Activated CD4-positive, CD25-positive, alpha-beta regulatory T cell treated with anti-CD3 and anti-CD28 coated beads, Interleukin-2, amount 50 U/mL, for 72 hours (primary cell): ENCODE measurements around the gene AGTRAP.

Experiments used
- DNase-seq: peaks from one replicate; pipeline ENCODE4 v3.0.0; 2021

AGTRAP gene

GRCh38 chr1:11764519-11764918, 28.6 kb downstream of the AGTRAP start:
- DNase-seq, result no peak

GRCh38 chr1:11765661-11766428, 29.9 kb downstream of the AGTRAP start:
- no peak for DNase-seq

GRCh38 chr1:11766429-11766776, 30.5 kb downstream of the AGTRAP start:
- no peak for DNase-seq

- no peak for DNase-seq
Observed at GRCh38 chr1:11767922-11768704, 32.2 kb downstream of the AGTRAP start.

GRCh38 chr1:11768821-11769220, 32.9 kb downstream of the AGTRAP start:
- no peak for DNase-seq

- no peak for DNase-seq
Observed at GRCh38 chr1:11769274-11769673, 33.3 kb downstream of the AGTRAP start.

DNA sequence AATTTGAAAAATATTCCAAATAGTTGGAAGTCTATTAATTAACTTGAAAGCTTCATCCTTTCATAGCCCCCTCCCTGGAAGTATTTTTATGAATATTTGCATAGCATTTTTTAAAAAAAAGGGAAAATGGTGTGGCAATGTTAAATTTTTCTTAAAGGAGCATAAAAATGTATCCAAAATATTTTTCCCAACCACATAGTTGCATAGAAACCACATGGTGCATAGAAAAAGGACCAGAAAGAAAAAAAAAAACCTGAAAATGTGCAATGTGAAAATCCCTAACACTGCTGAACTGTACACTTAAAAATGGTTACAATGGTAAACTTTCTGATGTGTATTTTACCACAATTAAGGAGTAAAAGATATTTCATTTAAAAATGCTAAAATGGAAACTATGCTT, 34.1 kb downstream of the AGTRAP start:
- DNase-seq, result no peak

DNA sequence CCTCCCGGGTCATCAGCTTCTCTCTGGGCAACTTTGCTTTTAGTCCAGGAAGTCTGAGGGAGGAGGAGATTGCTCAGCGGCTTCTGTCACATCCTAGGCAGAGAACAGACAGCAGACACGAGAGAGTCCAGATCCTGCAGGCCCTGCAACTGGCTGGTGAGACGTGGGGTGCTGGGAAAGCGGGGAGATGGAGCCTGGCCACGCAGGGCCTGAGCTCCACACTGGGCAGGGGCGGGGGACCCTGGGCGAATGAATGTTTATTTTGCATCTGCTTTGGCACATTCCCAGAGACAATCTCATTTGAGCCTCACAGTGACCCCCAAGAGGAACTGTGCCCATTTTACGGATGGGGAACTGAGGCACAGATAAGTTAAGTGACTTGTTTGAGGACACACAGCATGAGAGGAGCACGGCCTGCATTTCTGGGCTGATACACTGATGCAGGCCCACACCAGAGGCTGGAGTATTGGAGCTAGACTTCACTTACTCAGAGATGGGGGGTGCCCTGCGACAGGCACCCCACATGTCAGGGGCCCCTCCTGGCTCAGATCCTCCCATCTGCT, 35.6 kb downstream of the AGTRAP start:
- no peak for DNase-seq

GRCh38 chr1:11772458-11772857, 36.5 kb downstream of the AGTRAP start:
- no peak for DNase-seq

- no peak for DNase-seq
Observed at GRCh38 chr1:11774753-11775152, 38.8 kb downstream of the AGTRAP start.

DNA sequence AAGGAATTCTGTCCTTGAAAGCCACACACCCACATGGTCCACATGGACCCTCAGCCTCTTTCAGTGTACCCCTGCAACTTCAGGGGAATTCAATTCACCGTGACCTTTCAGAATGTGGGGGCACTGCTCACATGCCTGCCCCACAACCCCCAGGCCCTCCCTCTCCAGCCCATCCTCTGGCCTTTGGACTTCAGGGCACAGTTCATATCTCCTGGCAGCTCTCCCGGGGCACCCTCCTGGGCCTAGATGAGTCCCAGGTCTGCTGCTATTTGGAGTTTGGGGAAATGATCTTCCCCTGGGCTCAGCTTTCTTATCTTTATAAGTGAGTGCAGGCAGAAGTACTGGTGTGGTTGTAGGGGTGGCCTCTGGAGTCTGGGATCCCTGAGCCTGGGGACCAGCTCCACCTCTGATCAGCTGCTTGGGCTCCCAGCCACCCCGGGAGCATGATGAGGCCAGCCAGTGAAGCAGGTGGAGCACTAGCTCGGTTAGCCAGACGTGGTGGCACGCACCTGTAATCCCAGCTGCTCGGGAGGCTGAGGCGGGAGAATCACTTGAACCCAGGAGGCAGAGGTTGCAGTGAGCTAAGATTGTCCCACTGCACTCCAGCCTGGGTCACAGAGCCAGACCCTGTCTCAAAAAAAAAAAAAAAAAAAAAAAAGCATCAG, 41.9 kb downstream of the AGTRAP start:
- no peak for DNase-seq

- DNase-seq, result no peak
Observed at GRCh38 chr1:11778336-11778735, 42.4 kb downstream of the AGTRAP start.

- no peak for DNase-seq
Observed at GRCh38 chr1:11778844-11779623, 43.1 kb downstream of the AGTRAP start.

DNA sequence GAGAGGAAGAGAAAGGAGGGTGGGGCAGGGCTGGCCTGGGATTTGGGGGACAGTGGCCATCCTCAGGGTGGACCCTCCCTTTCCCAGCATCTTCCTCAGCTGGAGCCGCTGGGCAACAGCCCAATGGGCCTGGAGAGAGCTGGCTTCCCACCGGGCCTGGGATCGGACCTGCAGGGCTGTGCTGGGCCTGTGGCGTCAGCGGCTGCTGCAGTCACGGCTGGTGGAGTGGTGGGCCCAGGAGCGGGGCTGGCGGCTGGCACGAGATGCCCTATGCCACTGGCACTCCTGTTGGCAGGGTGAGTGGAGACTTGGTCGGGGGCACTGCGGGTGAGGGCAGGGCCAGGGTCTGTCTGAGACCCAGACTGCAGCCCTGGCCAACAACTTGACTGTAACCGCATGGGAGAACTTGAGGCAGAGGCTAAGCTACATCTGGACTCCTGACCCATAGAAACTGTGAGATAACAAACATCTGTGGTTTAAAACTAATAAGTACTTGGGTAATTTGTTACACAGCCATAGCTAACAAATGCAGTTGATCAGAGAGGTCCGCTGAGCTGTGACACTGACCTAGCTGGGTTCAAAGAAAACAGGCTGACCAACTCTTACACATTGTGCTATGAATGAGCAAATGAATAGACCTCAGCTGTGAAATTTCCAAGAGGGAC, 43.9 kb downstream of the AGTRAP start:
- DNase-seq, result no peak

DNA sequence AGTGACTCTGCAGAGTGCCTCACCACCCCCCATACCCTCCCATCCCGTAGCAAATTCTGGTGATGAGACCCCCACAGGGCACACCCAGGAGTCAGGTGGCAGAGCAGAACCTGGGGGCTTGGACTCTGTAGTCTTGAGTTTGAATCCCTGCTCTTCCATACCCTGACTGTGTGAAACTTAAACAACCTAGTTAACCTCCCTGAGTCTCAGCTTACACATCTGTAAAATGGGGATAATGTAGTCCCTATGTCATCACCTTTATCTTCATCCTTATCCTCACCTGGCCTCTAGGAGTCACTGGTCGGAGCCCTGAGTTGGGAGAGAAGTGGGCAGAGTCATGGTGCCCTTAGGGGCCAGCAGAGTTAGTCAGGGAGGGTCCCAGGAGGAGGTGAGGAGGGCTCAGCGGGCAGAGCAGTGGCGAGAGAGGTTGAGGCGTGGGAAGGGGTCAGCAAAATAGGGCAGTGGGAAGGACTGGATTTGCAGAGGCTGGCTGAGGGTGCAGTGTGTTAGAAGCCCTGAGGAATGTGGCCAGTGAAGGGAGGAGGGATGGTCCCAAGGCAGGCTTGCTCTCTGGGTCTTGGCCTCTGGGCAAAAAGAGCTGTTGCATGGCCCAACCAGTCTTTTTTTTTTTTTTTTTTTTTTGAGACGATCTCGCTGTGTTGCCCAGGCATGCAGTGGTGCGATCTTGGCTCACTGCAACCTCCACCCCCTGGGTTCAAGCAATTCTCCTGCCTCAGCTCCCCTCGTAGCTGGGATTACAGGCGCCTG, 44.6 kb downstream of the AGTRAP start:
- no peak for DNase-seq

- no peak for DNase-seq
Observed at GRCh38 chr1:11781297-11781696, 45.4 kb downstream of the AGTRAP start.

GRCh38 chr1:11782127-11782708, 46.3 kb downstream of the AGTRAP start:
- DNase-seq, result no peak

GRCh38 chr1:11783556-11783955, 47.6 kb downstream of the AGTRAP start:
- no peak for DNase-seq

DNA sequence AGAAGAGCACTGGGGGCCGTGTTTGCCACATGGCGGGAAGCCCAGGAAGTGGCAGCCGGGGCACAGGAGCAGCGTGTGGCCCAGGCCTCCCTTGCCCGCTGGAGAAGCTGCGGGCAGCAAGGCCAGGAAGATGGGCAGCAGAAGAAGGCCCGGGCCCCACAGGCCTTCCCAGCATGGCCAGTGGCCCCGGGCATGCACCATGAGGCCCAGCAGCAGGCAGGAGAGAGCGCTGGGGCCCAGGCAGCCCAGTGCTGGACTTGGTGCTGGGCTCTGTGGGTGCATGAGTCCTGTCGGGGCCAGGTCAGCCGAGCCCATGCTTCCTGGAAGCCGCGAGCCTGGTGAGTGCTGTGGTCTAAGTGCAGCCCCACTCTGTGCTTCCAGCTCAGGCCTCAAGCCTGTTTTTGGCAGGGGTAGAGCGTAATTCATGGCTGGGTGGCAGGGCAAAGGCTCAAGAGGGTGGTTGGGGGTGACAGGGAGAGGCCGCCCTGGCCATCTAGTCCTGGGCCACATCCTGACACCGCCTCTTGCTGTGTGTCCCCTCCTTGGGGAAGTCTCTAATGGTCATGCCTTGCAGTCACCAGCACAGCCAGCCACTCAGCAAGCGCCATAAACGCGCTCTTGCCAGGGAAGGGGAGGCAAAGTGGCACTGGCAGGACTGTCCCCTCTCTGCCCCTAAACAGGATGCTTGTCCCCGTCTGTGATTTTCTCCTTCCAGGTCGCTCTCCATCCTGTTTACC, 48.5 kb downstream of the AGTRAP start:
- no peak for DNase-seq
